HG02588 (cell line): ENCODE results near the gene ITGB6.

Experiments used
- ATAC-seq: cut with Tn5 transposase; IDR thresholded peaks from one replicate; pipeline ENCODE4 v1.9.1; 2021; ENCODE audit warnings: mild to moderate bottlenecking, moderate library complexity; ENCODE audit not compliant: unreplicated experiment

The ITGB6 gene

GRCh38 chr2:160222546-160223283 lies 22.6 kb upstream of the ITGB6 start:
- no peak for ATAC-seq

- no peak for ATAC-seq
Observed at GRCh38 chr2:160221391-160222276, 21.6 kb upstream of the ITGB6 start.

GRCh38 chr2:160220545-160221009 lies 20.5 kb upstream of the ITGB6 start:
- no peak for ATAC-seq

GRCh38 chr2:160220026-160220425 lies 20.0 kb upstream of the ITGB6 start:
- ATAC-seq: no peak

GRCh38 chr2:160214461-160215445 lies 14.7 kb upstream of the ITGB6 start:
- ATAC-seq: no peak

- ATAC-seq: no peak
Observed at GRCh38 chr2:160213511-160213910, 13.4 kb upstream of the ITGB6 start.

GRCh38 chr2:160210599-160211138 lies 10.6 kb upstream of the ITGB6 start:
- ATAC-seq: peak; percentile 90

GRCh38 chr2:160209516-160209856 lies 9.4 kb upstream of the ITGB6 start:
- no peak for ATAC-seq

GRCh38 chr2:160208655-160209515 lies 8.8 kb upstream of the ITGB6 start:
- no peak for ATAC-seq

- ATAC-seq: peak; percentile 40
Observed at GRCh38 chr2:160207804-160208654, 8.0 kb upstream of the ITGB6 start.

GRCh38 chr2:160207271-160207670 lies 7.2 kb upstream of the ITGB6 start:
- ATAC-seq: no peak

GRCh38 chr2:160206436-160206835 lies 6.4 kb upstream of the ITGB6 start:
- no peak for ATAC-seq

- no peak for ATAC-seq
Observed at GRCh38 chr2:160205505-160205904, 5.4 kb upstream of the ITGB6 start.

- no peak for ATAC-seq
Observed at GRCh38 chr2:160203422-160203821, 3.4 kb upstream of the ITGB6 start.

- ATAC-seq: no peak
Observed at GRCh38 chr2:160203007-160203406, 2.9 kb upstream of the ITGB6 start.

GRCh38 chr2:160201849-160202539 lies 1.9 kb upstream of the ITGB6 start:
- no peak for ATAC-seq

GRCh38 chr2:160200921-160201320 lies 849 bp upstream of the ITGB6 start:
- ATAC-seq: no peak

- ATAC-seq: no peak
Observed at GRCh38 chr2:160199053-160199452, 1.0 kb downstream of the ITGB6 start.
